ENCODE measurements around the gene LHX4.
A peak's percentile ranks its signal among the peaks of the same experiment; 100 is the strongest.

LHX4 gene

GRCh38 chr1:180265871-180266270 lies 35.8 kb downstream of the LHX4 start:
- TF ChIP-seq, protein P1, sequence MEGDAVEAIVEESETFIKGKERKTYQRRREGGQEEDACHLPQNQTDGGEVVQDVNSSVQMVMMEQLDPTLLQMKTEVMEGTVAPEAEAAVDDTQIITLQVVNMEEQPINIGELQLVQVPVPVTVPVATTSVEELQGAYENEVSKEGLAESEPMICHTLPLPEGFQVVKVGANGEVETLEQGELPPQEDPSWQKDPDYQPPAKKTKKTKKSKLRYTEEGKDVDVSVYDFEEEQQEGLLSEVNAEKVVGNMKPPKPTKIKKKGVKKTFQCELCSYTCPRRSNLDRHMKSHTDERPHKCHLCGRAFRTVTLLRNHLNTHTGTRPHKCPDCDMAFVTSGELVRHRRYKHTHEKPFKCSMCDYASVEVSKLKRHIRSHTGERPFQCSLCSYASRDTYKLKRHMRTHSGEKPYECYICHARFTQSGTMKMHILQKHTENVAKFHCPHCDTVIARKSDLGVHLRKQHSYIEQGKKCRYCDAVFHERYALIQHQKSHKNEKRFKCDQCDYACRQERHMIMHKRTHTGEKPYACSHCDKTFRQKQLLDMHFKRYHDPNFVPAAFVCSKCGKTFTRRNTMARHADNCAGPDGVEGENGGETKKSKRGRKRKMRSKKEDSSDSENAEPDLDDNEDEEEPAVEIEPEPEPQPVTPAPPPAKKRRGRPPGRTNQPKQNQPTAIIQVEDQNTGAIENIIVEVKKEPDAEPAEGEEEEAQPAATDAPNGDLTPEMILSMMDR (IDR thresholded peaks at IDR 0.05): no peak
- peaks cover 0 to 29% of the 10 kb centered on the region in 2 donors for H3K27me3 ChIP-seq
- intact Hi-C loops (cut with DNase I; ENCODE audit: low total_unique reads): no loop called here
- no peaks in the 10 kb centered on the region for H3K9me3 ChIP-seq
- no peaks in the 10 kb centered on the region for H3K36me3 ChIP-seq
- no peak for DNase-seq
- H3K27ac ChIP-seq: no peak overlapping the region
- no peak overlapping the region for H3K4me3 ChIP-seq
- peaks cover 0 to 6% (median 0%) of the 10 kb centered on the region in 4 donors for H3K4me1 ChIP-seq

GRCh38 chr1:180266275-180267210 lies 36.5 kb downstream of the LHX4 start:
- Histone ChIP-seq H3K4me3 (no peak overlapping the region), H3K4me1 (peaks cover 0 to 6% (median 0%) of the 10 kb centered on the region in 4 donors), H3K36me3 (no peaks in the 10 kb centered on the region), H3K27me3 (peaks cover 0 to 29% of the 10 kb centered on the region in 2 donors), H3K9me3 (no peaks in the 10 kb centered on the region), H3K27ac (no peak overlapping the region)
- TF ChIP-seq, protein P1 (IDR thresholded peaks at IDR 0.05): no peak
- intact Hi-C loops (cut with DNase I; ENCODE audit: low total_unique reads): no loop called here
- peak in 1 of 2 donors; percentile 59 for DNase-seq

DNA sequence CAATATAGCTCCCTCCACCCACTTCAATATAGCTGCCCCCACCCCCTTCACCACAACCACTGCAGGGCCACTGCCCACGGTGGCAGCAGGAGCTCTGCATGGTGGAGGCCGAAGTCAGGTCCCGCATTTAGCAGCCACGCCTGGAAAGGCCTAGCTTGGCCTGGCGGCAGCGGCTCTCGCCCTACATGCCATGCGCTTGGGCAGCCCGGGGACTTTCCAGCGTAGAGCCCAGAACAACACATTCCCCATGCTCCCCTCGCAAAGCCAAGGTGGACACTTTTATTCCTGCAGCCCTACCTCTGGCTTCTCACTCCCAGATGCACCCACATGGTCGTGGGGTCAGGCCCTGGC lies 37.1 kb downstream of the LHX4 start:
- Histone ChIP-seq H3K4me1 (peaks cover 0 to 6% (median 0%) of the 10 kb centered on the region in 4 donors), H3K36me3 (no peaks in the 10 kb centered on the region), H3K9me3 (no peaks in the 10 kb centered on the region), H3K27me3 (peaks cover 0 to 29% of the 10 kb centered on the region in 2 donors), H3K27ac (no peak overlapping the region), H3K4me3 (no peak overlapping the region)
- intact Hi-C loops (cut with DNase I; ENCODE audit: low total_unique reads): no loop called here
- TF ChIP-seq, protein P1 (IDR thresholded peaks at IDR 0.05): no peak
- peak in 1 of 2 donors; percentile 43 for DNase-seq

GRCh38 chr1:180267761-180268555 lies 37.9 kb downstream of the LHX4 start:
- no peaks in the 10 kb centered on the region for H3K36me3 ChIP-seq
- H3K9me3 ChIP-seq: no peaks in the 10 kb centered on the region
- no peak overlapping the region for H3K4me3 ChIP-seq
- intact Hi-C loops (cut with DNase I; ENCODE audit: low total_unique reads): no loop called here
- TF ChIP-seq, protein P1 (IDR thresholded peaks at IDR 0.05): no peak
- DNase-seq: peak in 1 of 2 donors; percentile 23
- H3K27ac ChIP-seq: no peak overlapping the region
- peaks cover 0 to 1% (median 0%) of the 10 kb centered on the region in 4 donors for H3K4me1 ChIP-seq
- H3K27me3 ChIP-seq: peaks cover 0 to 26% of the 10 kb centered on the region in 2 donors

- no peak overlapping the region for H3K4me3 ChIP-seq
- peaks cover 0 to under 1% (median 0%) of the 10 kb centered on the region in 3 donors for H3K36me3 ChIP-seq
- TF ChIP-seq, protein P1 (IDR thresholded peaks at IDR 0.05): no peak
- intact Hi-C loops (cut with DNase I; ENCODE audit: low total_unique reads): no loop called here
- peaks cover 0 to 23% of the 10 kb centered on the region in 2 donors for H3K27me3 ChIP-seq
- H3K27ac ChIP-seq: no peak overlapping the region
- no peak for DNase-seq
- H3K9me3 ChIP-seq: no peaks in the 10 kb centered on the region
- no peaks in the 10 kb centered on the region for H3K4me1 ChIP-seq
These were observed 38.6 kb downstream of the LHX4 start for GRCh38 chr1:180268556-180269075.

Measured in tibial artery (tissue), 4 donors.